Brain pericyte (primary cell): Measurements from ENCODE around the gene SYNM.
A peak's percentile ranks its signal among the peaks of the same experiment; 100 is the strongest.
"Not testable (repeated sequence)": the region's sequence is repeated elsewhere in the genome, so short reads cannot be mapped to it uniquely, and the experiment has no call there.

Source experiments
- DNase-seq: peaks from one replicate; pipeline ENCODE4 v3.0.0-alpha.2; 2012; ENCODE audit warnings: low read depth, low spot score

Gene SYNM

DNA sequence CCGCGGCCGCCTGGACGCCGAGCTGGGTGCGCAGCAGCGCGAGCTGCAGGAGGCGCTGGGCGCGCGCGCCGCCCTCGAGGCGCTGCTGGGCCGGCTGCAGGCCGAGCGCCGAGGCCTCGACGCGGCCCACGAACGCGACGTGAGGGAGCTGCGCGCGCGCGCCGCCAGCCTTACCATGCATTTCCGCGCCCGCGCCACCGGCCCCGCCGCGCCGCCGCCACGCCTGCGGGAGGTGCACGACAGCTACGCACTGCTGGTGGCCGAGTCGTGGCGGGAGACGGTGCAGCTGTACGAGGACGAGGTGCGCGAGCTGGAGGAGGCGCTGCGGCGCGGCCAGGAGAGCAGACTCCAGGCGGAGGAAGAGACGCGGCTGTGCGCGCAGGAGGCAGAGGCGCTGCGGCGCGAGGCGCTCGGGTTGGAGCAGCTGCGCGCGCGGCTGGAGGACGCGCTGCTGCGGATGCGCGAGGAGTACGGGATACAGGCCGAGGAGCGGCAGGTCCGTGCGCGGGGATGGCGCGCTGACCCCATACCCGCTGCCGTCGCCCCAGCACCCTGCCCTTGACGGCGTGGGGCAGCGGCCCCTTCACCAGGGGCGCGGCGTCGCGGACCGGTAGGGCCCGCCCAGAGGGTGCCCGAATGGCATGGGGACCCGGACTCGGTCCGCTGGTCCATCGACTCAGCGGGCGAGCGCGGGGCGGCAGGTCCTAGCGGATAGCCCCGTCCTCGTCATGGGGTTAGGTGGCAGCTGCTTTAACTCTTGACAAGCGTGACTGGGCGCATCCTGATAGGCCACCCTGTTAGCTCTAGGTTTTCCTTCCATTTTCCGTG is 848 bp downstream of the SYNM start:
- no peak for DNase-seq

DNA sequence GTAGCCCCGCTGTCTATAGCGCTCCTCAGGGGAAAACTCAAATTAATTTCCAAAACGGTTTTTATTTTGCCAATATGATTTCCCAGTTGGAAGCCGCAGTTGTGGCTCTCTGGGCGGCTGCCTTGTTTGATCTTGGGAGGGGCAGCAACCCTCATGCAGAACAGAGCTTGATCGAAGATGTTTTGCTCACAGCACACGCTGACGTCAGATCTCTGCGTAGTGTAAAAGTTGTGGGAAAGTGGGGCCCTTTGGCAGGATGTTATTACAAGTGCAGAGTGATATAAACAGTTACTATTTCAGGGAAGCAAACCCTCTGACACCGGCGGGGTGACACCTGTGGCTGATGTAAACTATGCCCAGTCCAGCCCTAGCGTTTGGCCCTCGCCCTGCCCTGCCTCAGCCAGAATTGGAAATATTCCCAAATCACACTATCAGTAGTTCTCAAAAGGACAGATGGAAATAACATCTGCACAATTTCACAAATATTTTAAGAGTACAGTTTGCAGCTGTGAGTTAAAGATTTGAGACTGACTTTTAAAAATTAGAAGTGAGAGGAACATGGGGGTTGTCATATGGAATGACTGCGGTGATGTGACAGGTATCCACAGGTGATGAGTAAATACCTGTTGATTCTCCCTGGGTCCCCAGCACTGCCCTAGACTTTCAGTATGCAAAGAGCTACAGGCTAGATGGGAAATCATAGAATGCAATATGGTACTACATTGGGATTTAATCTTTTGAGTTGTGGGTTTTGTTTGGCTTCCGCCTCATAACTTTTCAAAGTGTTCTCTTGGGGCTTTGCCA is 1.7 kb downstream of the SYNM start:
- peak; percentile 84 for DNase-seq

GRCh38 chr15:99108993-99109392 is 4.1 kb downstream of the SYNM start:
- DNase-seq, result no peak

GRCh38 chr15:99109555-99110021 is 4.7 kb downstream of the SYNM start:
- DNase-seq, result no peak

GRCh38 chr15:99110093-99110492 is 5.2 kb downstream of the SYNM start:
- DNase-seq, result no peak

- no peak for DNase-seq
Measured at GRCh38 chr15:99110581-99111320, 5.9 kb downstream of the SYNM start.

DNA sequence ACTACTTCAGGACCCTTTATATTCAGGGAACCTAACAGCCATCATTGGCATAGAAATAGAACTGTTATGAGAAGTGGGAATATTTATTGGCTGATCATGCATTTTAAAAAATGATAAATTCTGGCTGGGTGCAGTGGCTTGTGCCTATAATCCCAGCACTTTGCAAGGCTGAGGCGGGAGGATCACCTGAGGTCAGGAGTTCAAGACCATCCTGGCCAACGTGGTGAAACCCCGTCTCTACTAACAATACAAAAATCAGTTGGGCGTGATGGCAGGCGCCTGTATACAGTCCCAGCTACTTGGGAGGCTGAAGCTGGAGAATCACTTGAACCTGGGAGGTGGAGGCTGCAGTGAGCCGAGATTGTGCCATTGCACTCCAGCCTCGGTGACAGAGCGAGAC is 6.8 kb downstream of the SYNM start:
- DNase-seq, result not testable (repeated sequence)

DNA sequence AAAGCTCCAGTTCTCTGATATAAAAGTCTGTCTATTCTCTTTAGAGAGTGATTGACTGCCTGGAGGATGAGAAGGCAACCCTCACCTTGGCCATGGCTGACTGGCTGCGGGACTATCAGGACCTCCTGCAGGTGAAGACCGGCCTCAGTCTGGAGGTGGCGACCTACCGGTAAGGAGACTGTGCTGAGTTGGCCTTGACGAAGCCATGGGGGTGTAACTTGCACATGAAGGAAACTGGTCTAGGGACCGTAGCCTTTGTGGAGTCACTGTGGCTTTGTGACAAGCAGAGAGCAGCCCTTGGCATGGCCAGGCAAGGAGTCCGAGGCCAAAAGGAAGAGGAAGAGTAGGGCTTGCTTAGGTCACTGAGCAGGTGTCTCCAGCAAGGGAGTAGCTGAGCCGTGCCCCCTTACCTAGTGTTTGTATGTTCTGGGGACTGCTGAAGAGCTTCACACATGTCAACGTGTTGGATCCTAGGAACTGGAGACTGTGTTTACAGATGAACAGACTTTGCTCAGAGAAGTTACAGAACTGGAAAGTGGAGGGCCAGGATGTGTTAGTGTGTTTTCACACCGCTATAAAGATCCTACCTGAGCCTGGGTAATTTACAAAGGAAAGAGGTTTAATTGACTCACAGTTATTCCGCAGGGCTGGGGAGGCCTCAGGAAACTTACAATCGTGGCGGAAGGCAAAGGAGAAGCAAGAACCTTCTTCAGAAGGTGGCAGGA is 8.8 kb downstream of the SYNM start:
- no peak for DNase-seq

DNA sequence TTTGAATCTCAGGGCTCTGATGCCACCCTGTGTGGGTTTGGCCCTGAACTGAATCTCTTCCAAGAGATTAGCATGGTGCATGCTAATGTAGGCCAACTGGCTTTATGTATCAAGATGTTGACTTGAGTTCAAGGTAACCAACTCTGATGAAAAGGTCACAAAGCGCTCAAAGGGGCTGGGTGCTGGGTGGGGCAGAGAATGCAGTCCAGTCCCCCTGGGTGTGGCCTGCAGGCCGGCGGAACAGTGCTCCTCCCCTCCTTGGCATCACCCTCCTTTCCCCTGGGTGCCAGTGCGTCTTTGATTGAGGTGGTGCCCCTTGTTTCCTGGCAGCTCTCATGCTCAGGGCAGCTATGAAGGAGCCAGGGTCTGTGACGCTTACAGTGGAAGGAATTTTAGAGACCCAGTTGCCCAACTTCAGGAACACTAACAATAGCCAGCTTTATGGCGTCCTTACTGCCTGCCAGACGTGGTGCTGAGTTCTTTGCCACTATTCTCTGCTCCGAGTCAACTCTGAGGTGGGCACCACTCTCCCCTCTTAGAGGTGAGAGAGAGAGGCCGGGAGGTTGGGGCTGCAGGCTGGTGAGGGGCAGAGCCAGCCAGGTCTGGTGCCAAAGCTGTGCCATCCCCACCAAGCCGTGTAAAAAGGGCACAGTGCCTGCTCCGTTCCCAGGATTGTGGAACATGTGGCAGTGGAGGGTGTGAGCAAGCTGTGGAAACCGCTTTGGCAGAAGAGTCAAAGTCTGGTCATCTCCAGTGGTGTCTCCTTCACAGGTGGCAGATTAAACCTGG is 9.8 kb downstream of the SYNM start:
- no peak for DNase-seq

DNA sequence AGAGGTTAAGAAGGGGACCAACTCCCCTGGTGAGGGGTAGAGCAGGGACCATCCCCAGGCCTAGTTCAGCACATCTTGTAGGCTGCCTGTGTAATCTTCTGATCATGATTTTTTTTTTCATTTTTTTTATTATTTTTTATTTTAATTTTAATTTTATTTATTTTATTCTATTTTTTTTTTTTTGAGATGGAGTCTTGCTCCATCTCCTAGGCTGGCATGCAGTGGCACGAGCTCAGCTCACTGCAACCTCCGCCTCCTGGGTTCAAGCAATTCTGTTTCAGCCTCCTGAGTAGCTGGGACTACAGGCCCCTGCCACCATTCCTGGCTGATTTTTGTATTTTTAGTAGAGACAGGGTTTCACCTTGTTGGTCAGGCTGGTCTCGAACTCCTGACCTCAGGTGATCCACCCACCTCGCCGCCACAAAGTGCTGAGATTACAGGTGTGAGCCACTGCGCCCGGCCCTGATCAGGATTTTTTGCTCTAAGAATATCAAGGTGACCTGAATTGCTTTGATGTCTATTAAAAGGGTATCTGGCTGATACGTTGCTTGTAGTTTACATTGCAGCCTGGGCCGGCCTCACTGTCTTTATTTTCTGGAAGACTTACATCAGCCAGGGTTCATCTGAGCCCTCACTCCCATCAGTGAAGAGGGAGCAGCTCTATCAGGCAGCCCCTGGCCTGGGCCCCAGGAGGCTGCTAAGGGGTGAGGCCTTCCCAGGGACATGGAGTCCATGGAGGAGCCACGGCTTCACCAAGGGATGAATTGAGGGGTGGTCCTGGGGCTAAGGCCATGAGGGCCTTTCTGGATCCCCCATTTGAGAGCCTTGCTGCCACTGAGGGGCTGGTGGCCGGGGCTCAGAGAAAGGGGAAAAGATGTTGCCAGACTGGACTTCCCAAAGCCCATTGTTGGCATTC is 10.7 kb downstream of the SYNM start:
- DNase-seq, result no peak

DNA sequence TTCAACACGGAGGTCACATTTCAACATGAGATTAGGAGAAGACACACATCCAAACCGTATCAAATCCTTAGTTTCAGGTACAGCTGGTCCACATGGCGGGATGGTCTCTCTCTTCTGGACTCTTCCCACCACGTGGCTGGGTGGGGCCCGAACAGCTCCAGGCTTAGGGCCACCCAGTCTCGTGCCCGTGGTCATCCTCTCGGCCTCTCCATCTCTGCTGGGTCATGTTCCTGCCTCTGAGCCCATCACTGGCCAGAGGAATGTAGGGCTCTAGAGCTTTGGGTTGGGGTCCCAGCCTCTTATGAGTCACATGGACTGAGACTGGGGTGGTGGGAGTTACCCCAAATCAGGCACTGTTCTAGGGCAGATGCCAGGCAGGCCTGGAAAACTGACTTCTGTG is 12.2 kb downstream of the SYNM start:
- DNase-seq, result no peak

DNA sequence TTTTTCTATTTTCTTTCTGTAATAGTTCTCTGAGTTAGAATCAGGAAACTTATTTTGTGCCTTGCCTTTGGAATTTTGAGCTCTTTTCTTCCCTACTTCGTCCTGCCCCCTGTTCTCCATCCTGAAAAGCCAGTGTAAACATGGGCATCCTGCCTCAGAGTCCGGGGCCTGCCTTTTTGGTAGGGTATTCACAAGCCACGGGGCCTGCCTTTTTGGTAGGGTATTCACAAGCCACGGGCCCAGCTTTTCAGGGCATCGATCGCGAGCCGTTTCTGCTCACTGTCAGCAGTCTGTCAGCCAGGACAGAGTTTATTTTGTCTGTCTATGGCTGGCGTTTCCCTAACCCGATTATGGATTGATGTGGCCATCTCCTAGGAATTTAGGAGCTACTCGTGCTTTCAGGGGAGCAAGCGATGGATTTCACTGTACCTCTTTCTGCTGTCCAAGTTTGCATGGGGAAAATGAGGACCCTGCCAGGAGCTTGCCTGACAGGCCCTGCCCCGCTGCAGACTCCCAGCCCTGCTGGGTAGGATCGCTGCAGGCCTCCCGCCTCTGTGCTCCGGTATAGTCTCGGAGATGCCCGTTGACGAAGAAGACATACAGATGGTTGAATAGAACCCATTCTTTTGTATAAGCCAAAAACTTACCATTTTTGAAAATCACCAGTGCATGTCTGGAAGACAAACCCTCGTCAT is 12.8 kb downstream of the SYNM start:
- no peak for DNase-seq

- DNase-seq, result no peak
Measured at GRCh38 chr15:99118258-99118632, 13.4 kb downstream of the SYNM start.

DNA sequence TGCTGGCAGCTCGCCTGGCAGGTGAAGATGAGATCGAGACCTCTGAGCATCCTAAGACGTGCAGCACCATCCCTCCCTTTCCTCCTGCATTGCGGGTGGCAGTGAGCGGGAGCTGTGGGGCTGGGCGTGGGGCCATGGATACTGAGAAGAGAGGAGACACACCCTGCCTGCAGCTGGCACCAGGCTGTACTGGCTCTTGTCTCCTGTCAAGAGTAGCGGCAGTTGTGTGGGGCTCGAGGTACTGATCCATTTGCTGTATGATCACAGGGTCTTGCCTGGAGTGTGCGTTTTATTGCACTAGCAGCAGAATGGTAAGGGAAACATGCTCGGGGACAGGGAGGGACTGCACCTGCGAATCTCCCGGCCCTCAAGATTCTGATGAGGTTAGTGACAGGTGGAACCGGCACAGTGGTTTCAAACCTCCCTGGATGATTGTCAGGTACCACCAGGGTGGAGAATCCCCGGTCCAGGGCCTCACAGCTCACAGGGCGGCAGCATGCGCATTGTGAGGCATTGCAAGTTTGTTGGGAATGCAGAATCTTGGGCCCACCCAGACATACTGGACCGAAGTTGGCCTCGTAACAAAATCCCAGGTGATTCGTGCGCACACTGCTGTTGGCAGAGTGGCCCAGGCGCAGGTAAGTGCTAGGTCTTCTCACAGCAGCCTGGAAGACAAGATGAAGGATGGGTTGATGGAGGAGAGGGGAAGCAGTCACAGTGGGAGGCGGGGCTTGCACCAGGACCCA is 14.1 kb downstream of the SYNM start:
- DNase-seq, result no peak

DNA sequence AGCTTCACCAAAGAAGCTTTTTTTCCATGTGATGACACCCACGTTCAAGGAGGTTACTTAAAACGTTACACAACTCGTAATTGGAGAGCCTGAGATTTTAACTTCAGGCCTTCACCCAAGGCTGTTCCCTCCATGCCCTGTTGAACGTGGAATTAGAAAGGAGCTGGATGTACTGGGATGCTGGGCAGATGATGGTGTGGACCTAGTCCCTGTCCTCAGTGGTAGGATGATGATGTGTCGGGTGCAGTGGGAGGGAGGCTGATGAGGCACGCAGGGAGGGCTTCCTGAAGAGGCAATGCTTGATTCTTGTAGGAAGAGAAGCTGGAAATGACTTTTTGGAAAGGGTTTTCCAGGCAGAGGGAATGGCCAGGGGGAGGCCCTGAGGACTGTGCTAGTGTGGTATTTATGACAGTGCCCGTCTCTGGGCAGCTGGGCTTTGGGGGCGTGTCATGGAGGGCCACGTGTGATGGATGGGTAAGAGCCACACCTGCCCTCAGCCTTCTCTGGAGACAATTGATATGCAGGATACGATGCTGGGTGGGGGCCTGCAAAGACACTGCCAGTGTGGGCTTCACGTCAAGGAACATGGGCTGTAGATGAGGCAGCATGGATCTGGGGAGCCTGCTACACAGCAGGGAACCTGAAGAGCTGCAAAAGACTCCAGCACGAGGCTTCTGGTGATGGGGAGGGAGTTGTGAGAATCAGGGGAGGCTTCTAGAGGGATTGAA is 15.3 kb downstream of the SYNM start:
- no peak for DNase-seq

GRCh38 chr15:99121207-99121606 is 16.3 kb downstream of the SYNM start:
- DNase-seq, result no peak

- DNase-seq, result no peak
Measured at GRCh38 chr15:99121691-99122410, 17.0 kb downstream of the SYNM start.
